ENCODE measurements around the gene HAL.
"Not testable (repeated sequence)": the region's sequence is repeated elsewhere in the genome, so short reads cannot be mapped to it uniquely, and the experiment has no call there.

Gene HAL

GRCh38 chr12:95976416-95976832 lies 19.7 kb downstream of the HAL start:
- DNase-seq, result no peak

- no peak for DNase-seq
Observed at GRCh38 chr12:95975491-95975890, 20.7 kb downstream of the HAL start.

- DNase-seq, result no peak
Observed at GRCh38 chr12:95974358-95974757, 21.8 kb downstream of the HAL start.

- no peak for DNase-seq
Observed at GRCh38 chr12:95972832-95973456, 23.2 kb downstream of the HAL start.

- DNase-seq, result no peak
Observed at GRCh38 chr12:95970905-95971304, 25.2 kb downstream of the HAL start.

- DNase-seq, result not testable (repeated sequence)
Observed at GRCh38 chr12:95969116-95969515, 27.0 kb downstream of the HAL start.

GRCh38 chr12:95967301-95967700 lies 28.8 kb downstream of the HAL start:
- no peak for DNase-seq

GRCh38 chr12:95966287-95966870 lies 29.8 kb downstream of the HAL start:
- no peak for DNase-seq

- no peak for DNase-seq
Observed at GRCh38 chr12:95963096-95963495, 33.0 kb downstream of the HAL start.

- DNase-seq, result no peak
Observed at GRCh38 chr12:95962222-95962621, 33.9 kb downstream of the HAL start.

- DNase-seq, result no peak
Observed at GRCh38 chr12:95960241-95960640, 35.9 kb downstream of the HAL start.

- no peak for DNase-seq
Observed at GRCh38 chr12:95959107-95959506, 37.0 kb downstream of the HAL start.

GRCh38 chr12:95956557-95957145 lies 39.5 kb downstream of the HAL start:
- no peak for DNase-seq

- no peak for DNase-seq
Observed at GRCh38 chr12:95955549-95956159, 40.5 kb downstream of the HAL start.

- DNase-seq, result no peak
Observed at GRCh38 chr12:95953000-95953399, 43.1 kb downstream of the HAL start.

- DNase-seq, result no peak
Observed at GRCh38 chr12:95951515-95951914, 44.6 kb downstream of the HAL start.

- no peak for DNase-seq
Observed at GRCh38 chr12:95949477-95950206, 46.5 kb downstream of the HAL start.

GRCh38 chr12:95944108-95944704 lies 51.9 kb downstream of the HAL start:
- DNase-seq, result no peak

- DNase-seq, result peak; percentile 71
Observed at GRCh38 chr12:95943330-95943842, 52.8 kb downstream of the HAL start, which contains the start of gene AMDHD1. Gene AMDHD1 (plus strand): TSS chr12:95943331. CDS start chr12:95943399, 68 bp downstream.

GRCh38 chr12:95942524-95943329 lies 53.4 kb downstream of the HAL start, which contains the start of gene CCDC38:
Gene CCDC38 (minus strand): TSS chr12:95942614. CDS start chr12:95936509, 6,105 bp downstream.
- peak; percentile 74 for DNase-seq

- no peak for DNase-seq
Observed at GRCh38 chr12:95942101-95942523, 54.0 kb downstream of the HAL start.

GRCh38 chr12:95940514-95940913 lies 55.6 kb downstream of the HAL start:
- no peak for DNase-seq

Measured in activated CD4-positive, CD25-positive, alpha-beta regulatory T cell treated with anti-CD3 and anti-CD28 coated beads, Interleukin-2, amount 50 U/mL, for 72 hours (primary cell).